ENCODE data around the gene CDA. TPM values are rescaled to one million over a fixed set of nuclear protein-coding genes. Genes with fewer than 3 reads are reported as not detected.
A peak's percentile ranks its signal among the peaks of the same experiment; 100 is the strongest.

The CDA gene
- total RNA-seq, 5 donors from 2014 or later (not counting 1 experiment from before 2014, with no cell fraction given), result 0.35 TPM; not detected in 4

GRCh38 chr1:20648946-20649345, 60.0 kb downstream of the CDA start:
- Histone ChIP-seq H3K36me3 (ENCODE audit: control insufficient read depth in 2 of 2, extremely low read depth in 1 of 2, insufficient read depth in 1 of 2, low read length in 1 of 2) (peaks cover 18 to 68% of the 10 kb centered on the region in 2 donors), H3K9me3 (no peaks in the 10 kb centered on the region), H3K27me3 (replicated peaks in 1 of 2; ENCODE audit: control insufficient read depth in 2 of 2, extremely low read depth in 1 of 2, insufficient read depth in 2 of 2, low read length in 1 of 2) (no peaks in the 10 kb centered on the region), H3K27ac (ENCODE audit: low read length) (no peak overlapping the region), H3K4me3 (ENCODE audit: control insufficient read depth in 1 of 2, extremely low read depth in 1 of 2, low read length in 1 of 2) (no peak overlapping the region), H3K4me1 (ENCODE audit: control insufficient read depth in 1 of 2, extremely low read depth in 1 of 2, insufficient read depth in 2 of 2, low read length in 2 of 2) (no peaks in the 10 kb centered on the region)
- ChIA-PET CTCF (interaction anchor here in 1 of 2 donors (0.7 kb wide), 1 partner anchor 9 kb away, joined by 4 read pairs; no protein-coding TSS in a partner anchor), POLR2A (no interaction called here)
- Mint-ChIP-seq H3K27ac (no peak overlapping the region), H3K4me1 (no peaks in the 10 kb centered on the region), H3K9me3 (no peaks in the 10 kb centered on the region), H3K36me3 (peaks cover 40% of the 10 kb centered on the region), H3K4me3 (no peak overlapping the region), H3K27me3 (no peaks in the 10 kb centered on the region)
- WGBS (ENCODE audit: insufficient coverage), result 95% methylated on average over 15 of the region's 15 CpGs
- ATAC-seq (replicated peaks in 1 of 4), result no peak
- DNase-seq, result no peak

GRCh38 chr1:20652300-20652699, 63.4 kb downstream of the CDA start:
- no peak overlapping the region for H3K4me3 Mint-ChIP-seq
- H3K36me3 Mint-ChIP-seq, result peaks cover 51% of the 10 kb centered on the region
- Histone ChIP-seq H3K4me1 (ENCODE audit: control insufficient read depth in 1 of 2, extremely low read depth in 1 of 2, insufficient read depth in 2 of 2, low read length in 2 of 2) (peaks cover 0 to 4% of the 10 kb centered on the region in 2 experiments), H3K4me3 (ENCODE audit: control insufficient read depth in 1 of 2, extremely low read depth in 1 of 2, low read length in 1 of 2) (no peak overlapping the region), H3K9me3 (no peaks in the 10 kb centered on the region), H3K36me3 (ENCODE audit: control insufficient read depth in 2 of 2, extremely low read depth in 1 of 2, insufficient read depth in 1 of 2, low read length in 1 of 2) (peaks cover 24 to 85% of the 10 kb centered on the region in 2 donors), H3K27me3 (replicated peaks in 1 of 2; ENCODE audit: control insufficient read depth in 2 of 2, extremely low read depth in 1 of 2, insufficient read depth in 2 of 2, low read length in 1 of 2) (no peaks in the 10 kb centered on the region), H3K27ac (ENCODE audit: low read length) (no peak overlapping the region)
- H3K9me3 Mint-ChIP-seq, result no peaks in the 10 kb centered on the region
- DNase-seq (no peak), ATAC-seq (replicated peaks in 1 of 4) (no peak)
- CTCF ChIA-PET, result no interaction called here
- 99% methylated on average over 9 of the region's 15 CpGs for WGBS (ENCODE audit: insufficient coverage)
- peaks cover 8 to 12% (median 10%) of the 10 kb centered on the region in 3 donors for H3K4me1 Mint-ChIP-seq
- POLR2A ChIA-PET, result no interaction called here
- no peaks in the 10 kb centered on the region for H3K27me3 Mint-ChIP-seq
- no peak overlapping the region for H3K27ac Mint-ChIP-seq

GRCh38 chr1:20654104-20654690, 65.3 kb downstream of the CDA start:
- WGBS (ENCODE audit: insufficient coverage), result 93% methylated on average over 17 of the region's 20 CpGs
- H3K36me3 ChIP-seq (ENCODE audit: control insufficient read depth in 2 of 2, extremely low read depth in 1 of 2, insufficient read depth in 1 of 2, low read length in 1 of 2), result peaks cover 29 to 82% of the 10 kb centered on the region in 2 donors
- ChIA-PET POLR2A (no interaction called here), CTCF (no interaction called here)
- Mint-ChIP-seq H3K27me3 (no peaks in the 10 kb centered on the region), H3K36me3 (peaks cover 49% of the 10 kb centered on the region), H3K27ac (no peak overlapping the region), H3K4me1 (peaks cover 24 to 26% (median 25%) of the 10 kb centered on the region in 3 donors), H3K4me3 (no peak overlapping the region), H3K9me3 (no peaks in the 10 kb centered on the region)
- H3K27me3 ChIP-seq (replicated peaks in 1 of 2; ENCODE audit: control insufficient read depth in 2 of 2, extremely low read depth in 1 of 2, insufficient read depth in 2 of 2, low read length in 1 of 2), result no peaks in the 10 kb centered on the region
- H3K9me3 ChIP-seq, result no peaks in the 10 kb centered on the region
- DNase-seq (no peak), ATAC-seq (replicated peaks in 1 of 4) (no peak)
- peaks cover 0 to 10% of the 10 kb centered on the region in 2 experiments for H3K4me1 ChIP-seq (ENCODE audit: control insufficient read depth in 1 of 2, extremely low read depth in 1 of 2, insufficient read depth in 2 of 2, low read length in 2 of 2)
- no peak overlapping the region for H3K27ac ChIP-seq (ENCODE audit: low read length)
- H3K4me3 ChIP-seq (ENCODE audit: control insufficient read depth in 1 of 2, extremely low read depth in 1 of 2, low read length in 1 of 2), result no peak overlapping the region

- Mint-ChIP-seq H3K36me3 (peaks cover 38% of the 10 kb centered on the region), H3K27ac (peak overlapping the region in 1 of 2 donors; percentile 22), H3K9me3 (no peaks in the 10 kb centered on the region), H3K4me3 (no peak overlapping the region), H3K27me3 (no peaks in the 10 kb centered on the region), H3K4me1 (peaks cover 47 to 51% (median 48%) of the 10 kb centered on the region in 3 donors)
- Histone ChIP-seq H3K27ac (ENCODE audit: low read length) (no peak overlapping the region), H3K4me1 (ENCODE audit: control insufficient read depth in 1 of 2, extremely low read depth in 1 of 2, insufficient read depth in 2 of 2, low read length in 2 of 2) (peaks cover 10 to 24% of the 10 kb centered on the region in 2 experiments), H3K4me3 (ENCODE audit: control insufficient read depth in 1 of 2, extremely low read depth in 1 of 2, low read length in 1 of 2) (no peak overlapping the region), H3K9me3 (no peaks in the 10 kb centered on the region), H3K36me3 (ENCODE audit: control insufficient read depth in 2 of 2, extremely low read depth in 1 of 2, insufficient read depth in 1 of 2, low read length in 1 of 2) (peaks cover 17 to 61% of the 10 kb centered on the region in 2 donors), H3K27me3 (replicated peaks in 1 of 2; ENCODE audit: control insufficient read depth in 2 of 2, extremely low read depth in 1 of 2, insufficient read depth in 2 of 2, low read length in 1 of 2) (no peaks in the 10 kb centered on the region)
- DNase-seq (no peak), ATAC-seq (replicated peaks in 1 of 4) (no peak)
- CTCF ChIA-PET, result no interaction called here
- WGBS (ENCODE audit: insufficient coverage), result 98% methylated on average over 12 of the region's 12 CpGs
- POLR2A ChIA-PET, result interaction anchor here in 1 of 2 donors (0.6 kb wide), 1 partner anchor 13 kb away, joined by 4 read pairs; no protein-coding TSS in a partner anchor
These were observed 68.1 kb downstream of the CDA start for GRCh38 chr1:20657024-20657423.

- Histone ChIP-seq H3K27me3 (replicated peaks in 1 of 2; ENCODE audit: control insufficient read depth in 2 of 2, extremely low read depth in 1 of 2, insufficient read depth in 2 of 2, low read length in 1 of 2) (no peaks in the 10 kb centered on the region), H3K9me3 (no peaks in the 10 kb centered on the region), H3K27ac (ENCODE audit: low read length) (no peak overlapping the region), H3K4me1 (ENCODE audit: control insufficient read depth in 1 of 2, extremely low read depth in 1 of 2, insufficient read depth in 2 of 2, low read length in 2 of 2) (peaks cover 10 to 31% of the 10 kb centered on the region in 2 experiments), H3K4me3 (ENCODE audit: control insufficient read depth in 1 of 2, extremely low read depth in 1 of 2, low read length in 1 of 2) (no peak overlapping the region), H3K36me3 (ENCODE audit: control insufficient read depth in 2 of 2, extremely low read depth in 1 of 2, insufficient read depth in 1 of 2, low read length in 1 of 2) (peaks cover 13 to 49% of the 10 kb centered on the region in 2 donors)
- H3K36me3 Mint-ChIP-seq, result peaks cover 28% of the 10 kb centered on the region
- WGBS (ENCODE audit: insufficient coverage), result 94% methylated on average over 3 of the region's 16 CpGs
- H3K27ac Mint-ChIP-seq, result peak overlapping the region in 1 of 2 donors; percentile 100
- H3K27me3 Mint-ChIP-seq, result no peaks in the 10 kb centered on the region
- peaks cover 56 to 65% (median 58%) of the 10 kb centered on the region in 3 donors for H3K4me1 Mint-ChIP-seq
- CTCF ChIA-PET, result interaction anchor here (0.6 to 1.1 kb wide), 3 partner anchors 8 to 25 kb away, joined by 3 to 6 read pairs (median 4); no protein-coding TSS in a partner anchor
- ATAC-seq (replicated peaks in 1 of 4) (no peak), DNase-seq (no peak)
- H3K9me3 Mint-ChIP-seq, result no peaks in the 10 kb centered on the region
- POLR2A ChIA-PET, result no interaction called here
- H3K4me3 Mint-ChIP-seq, result peak overlapping the region in 1 of 3 donors; percentile 13
These were observed 69.4 kb downstream of the CDA start for GRCh38 chr1:20658166-20658915.

- H3K36me3 ChIP-seq (ENCODE audit: control insufficient read depth in 2 of 2, extremely low read depth in 1 of 2, insufficient read depth in 1 of 2, low read length in 1 of 2), result peaks cover 13 to 30% of the 10 kb centered on the region in 2 donors
- Mint-ChIP-seq H3K27me3 (no peaks in the 10 kb centered on the region), H3K27ac (peak overlapping the region; percentile 98 to 100), H3K4me3 (peak overlapping the region; percentile 81 to 100 (median 100)), H3K9me3 (no peaks in the 10 kb centered on the region), H3K4me1 (peaks cover 56 to 67% (median 58%) of the 10 kb centered on the region in 3 donors), H3K36me3 (peaks cover 26% of the 10 kb centered on the region)
- DNase-seq (no peak), ATAC-seq (replicated peaks in 1 of 4) (no peak)
- POLR2A ChIA-PET, result interaction anchor here (1.1 to 2.1 kb wide), 3 partner anchors 10 to 30 kb away, joined by 3 to 10 read pairs (median 3); no protein-coding TSS in a partner anchor
- peak overlapping the region; percentile 84 to 87 for H3K4me3 ChIP-seq (ENCODE audit: control insufficient read depth in 1 of 2, extremely low read depth in 1 of 2, low read length in 1 of 2)
- 0% methylated on average over 1 of the region's 3 CpGs for WGBS (ENCODE audit: insufficient coverage)
- H3K4me1 ChIP-seq (ENCODE audit: control insufficient read depth in 1 of 2, extremely low read depth in 1 of 2, insufficient read depth in 2 of 2, low read length in 2 of 2), result peaks cover 10 to 31% of the 10 kb centered on the region in 2 experiments
- no peaks in the 10 kb centered on the region for H3K27me3 ChIP-seq (replicated peaks in 1 of 2; ENCODE audit: control insufficient read depth in 2 of 2, extremely low read depth in 1 of 2, insufficient read depth in 2 of 2, low read length in 1 of 2)
- CTCF ChIA-PET, result interaction anchor here (1.1 to 2.1 kb wide), 2 partner anchors 27 kb away, joined by 4 to 17 read pairs; partner anchors contain the start of gene PINK1 (in 2 of the 2)
- H3K27ac ChIP-seq (ENCODE audit: low read length), result peak overlapping the region; percentile 62
- no peaks in the 10 kb centered on the region for H3K9me3 ChIP-seq
These were observed 71.5 kb downstream of the CDA start for GRCh38 chr1:20660363-20660762.

Measured in T-cell (primary cell).